HEK293T (cell line): ENCODE results near the gene ANXA1.

ENCODE experiments used
- CTCF ChIA-PET: fragments of 350-600 bp; formaldehyde crosslinking; extraction: SDS; loops from one replicate; lab custom pipeline; 2021; ENCODE audit warnings: antibody characterized with exemption, inconsistent platforms; lab: Yijun Ruan, JAX
- POLR2A ChIA-PET: fragments of 350-600 bp; formaldehyde crosslinking; extraction: SDS; loops from one replicate; lab custom pipeline; 2020; ENCODE audit warnings: antibody characterized with exemption, inconsistent platforms; lab: Yijun Ruan, JAX
- DNase-seq: peaks from one replicate; pipeline ENCODE4 v3.0.0; 2012; ENCODE audit warnings: mixed read lengths; ENCODE audit errors: extremely low spot score
- ARNT ChIP-seq: fragments of 450-650 bp; IDR thresholded peaks from 2 replicates; pipeline ENCODE4 v1.6.1; 2017; ENCODE audit warnings: mild to moderate bottlenecking
- BHLHE40 ChIP-seq: fragments of 450-650 bp; IDR thresholded peaks from 2 replicates; pipeline ENCODE4 v1.6.1; 2016; ENCODE audit warnings: mild to moderate bottlenecking, moderate library complexity, borderline replicate concordance
- CTBP1 ChIP-seq: fragments of 450-650 bp; IDR thresholded peaks from 2 replicates; pipeline ENCODE4 v1.6.1; 2016; ENCODE audit warnings: borderline replicate concordance
- ELF4 ChIP-seq: fragments of 450-650 bp; IDR thresholded peaks from 2 replicates; pipeline ENCODE4 v1.6.1; 2017; ENCODE audit warnings: antibody characterized with exemption
- FOXA1 ChIP-seq: fragments of 450-650 bp; IDR thresholded peaks from 2 replicates; pipeline ENCODE4 v1.6.1; 2016; ENCODE audit warnings: mild to moderate bottlenecking
- FOXK2 ChIP-seq: fragments of 450-650 bp; IDR thresholded peaks from 2 replicates; pipeline ENCODE4 v1.6.1; 2016; ENCODE audit warnings: mild to moderate bottlenecking
- FOXM1 ChIP-seq: fragments of 450-650 bp; IDR thresholded peaks from 2 replicates; pipeline ENCODE4 v1.6.1; 2017; ENCODE audit warnings: mild to moderate bottlenecking, borderline replicate concordance
- HDGF ChIP-seq: fragments of 450-650 bp; IDR thresholded peaks from 2 replicates; pipeline ENCODE4 v1.6.1; 2017; ENCODE audit warnings: antibody characterized with exemption, borderline replicate concordance
- L3MBTL2 ChIP-seq: fragments of 450-650 bp; conservative IDR thresholded peaks from 2 replicates; pipeline ENCODE4 v1.6.1; 2016; ENCODE audit warnings: mild to moderate bottlenecking
- LEF1 ChIP-seq: fragments of 450-650 bp; IDR thresholded peaks from 2 replicates; pipeline ENCODE4 v1.6.1; 2017; ENCODE audit warnings: mild to moderate bottlenecking, borderline replicate concordance
- NFRKB ChIP-seq: fragments of 450-650 bp; IDR thresholded peaks from 2 replicates; pipeline ENCODE4 v1.6.1; 2016; ENCODE audit warnings: mild to moderate bottlenecking, moderate library complexity
- PKNOX1 ChIP-seq: fragments of 450-650 bp; IDR thresholded peaks from 2 replicates; pipeline ENCODE4 v1.6.1; 2016
- SP1 ChIP-seq: fragments of 450-650 bp; IDR thresholded peaks from 2 replicates; pipeline ENCODE4 v1.6.1; 2017
- SUZ12 ChIP-seq: fragments of 450-650 bp; IDR thresholded peaks from 2 replicates; pipeline ENCODE4 v1.6.1; 2016; ENCODE audit warnings: mild to moderate bottlenecking
- TARDBP ChIP-seq: fragments of 450-650 bp; IDR thresholded peaks from 2 replicates; pipeline ENCODE4 v1.6.1; 2016
- ZNF384 ChIP-seq: fragments of 450-650 bp; IDR thresholded peaks from 2 replicates; pipeline ENCODE4 v1.6.1; 2016

ANXA1 gene

GRCh38 chr9:73137286-73137899 lies 14.3 kb upstream of the ANXA1 start:
- POLR2A ChIA-PET = interaction anchor here (0.7 kb wide), 1 partner anchor 15 kb away, joined by 3 read pairs; no protein-coding TSS in a partner anchor
- TF ChIP-seq ZNF384 (no peak), ELF4 (no peak), FOXM1 (no peak), CTBP1 (no peak), SP1 (no peak), ARNT (no peak), BHLHE40 (no peak), HDGF (no peak), L3MBTL2 (no peak), SUZ12 (no peak), TARDBP (no peak)

GRCh38 chr9:73137914-73138313 lies 13.8 kb upstream of the ANXA1 start:
- CTCF ChIA-PET = interaction anchor here (0.5 to 1.3 kb wide), 2 partner anchors 30 to 1817 kb away, joined by 4 to 12 read pairs; no protein-coding TSS in a partner anchor
- POLR2A ChIA-PET = no interaction called here
- TF ChIP-seq L3MBTL2 (no peak), PKNOX1 (no peak), FOXK2 (no peak), ZNF384 (no peak), HDGF (no peak), SP1 (no peak), CTBP1 (no peak), ELF4 (no peak), ARNT (no peak), SUZ12 (no peak), LEF1 (no peak), FOXA1 (no peak), FOXM1 (no peak), NFRKB (no peak), BHLHE40 (no peak)
- DNase-seq = no peak

More at GRCh38 chr9:73137286-73137899, 14.3 kb upstream of the ANXA1 start:
- CTCF ChIA-PET = interaction anchor here (0.5 to 1.3 kb wide), 2 partner anchors 30 to 1817 kb away, joined by 4 to 12 read pairs; no protein-coding TSS in a partner anchor
- DNase-seq = peak; percentile 13

GRCh38 chr9:73138516-73138915 lies 13.1 kb upstream of the ANXA1 start:
- ChIA-PET POLR2A (no interaction called here), CTCF (no interaction called here)
- DNase-seq = no peak
- TF ChIP-seq L3MBTL2 = no peak
- TF ChIP-seq BHLHE40 = no peak
- no peak for TF ChIP-seq ZNF384
- no peak for TF ChIP-seq FOXK2
- TF ChIP-seq LEF1 = no peak
- no peak for TF ChIP-seq SP1
- no peak for TF ChIP-seq ARNT
- no peak for TF ChIP-seq ELF4
- no peak for TF ChIP-seq FOXM1
- no peak for TF ChIP-seq FOXA1
- TF ChIP-seq NFRKB = no peak
- TF ChIP-seq TARDBP = no peak
- TF ChIP-seq CTBP1 = no peak

GRCh38 chr9:73141282-73141681 lies 10.4 kb upstream of the ANXA1 start:
- TF ChIP-seq FOXK2 (no peak), ZNF384 (no peak), L3MBTL2 (no peak), CTBP1 (no peak), FOXA1 (no peak), TARDBP (no peak), ELF4 (no peak), SP1 (no peak)
- POLR2A ChIA-PET = no interaction called here
- CTCF ChIA-PET = no interaction called here
- no peak for DNase-seq

GRCh38 chr9:73143711-73144328 lies 7.8 kb upstream of the ANXA1 start:
- ChIA-PET POLR2A (no interaction called here), CTCF (interaction anchor here (0.7 kb wide), 1 partner anchor 106 kb away, joined by 3 read pairs; no protein-coding TSS in a partner anchor)
- TF ChIP-seq BHLHE40 = no peak
- TF ChIP-seq SUZ12 = no peak
- TF ChIP-seq ELF4 = no peak
- no peak for TF ChIP-seq FOXM1
- TF ChIP-seq L3MBTL2 = no peak
- no peak for TF ChIP-seq TARDBP
- no peak for TF ChIP-seq FOXA1
- TF ChIP-seq CTBP1 = no peak
- TF ChIP-seq LEF1 = no peak
- no peak for TF ChIP-seq NFRKB
- TF ChIP-seq PKNOX1 = no peak
- no peak for TF ChIP-seq ARNT
- TF ChIP-seq HDGF = no peak
- TF ChIP-seq SP1 = no peak
- TF ChIP-seq ZNF384 = no peak
- no peak for TF ChIP-seq FOXK2
- no peak for DNase-seq

GRCh38 chr9:73146111-73146815 lies 5.4 kb upstream of the ANXA1 start:
- TF ChIP-seq L3MBTL2 (no peak), FOXK2 (no peak), SUZ12 (no peak), BHLHE40 (no peak), FOXA1 (no peak), SP1 (no peak), HDGF (no peak), CTBP1 (no peak), ELF4 (no peak), LEF1 (no peak), FOXM1 (no peak), PKNOX1 (no peak), ARNT (no peak), NFRKB (no peak), ZNF384 (no peak), TARDBP (no peak)
- DNase-seq = no peak
- POLR2A ChIA-PET = no interaction called here
- CTCF ChIA-PET = no interaction called here
